HG02852 (cell line): ENCODE results near the gene GSTA5.
A peak's percentile ranks its signal among the peaks of the same experiment; 100 is the strongest.
"Not testable (repeated sequence)": the region's sequence is repeated elsewhere in the genome, so short reads cannot be mapped to it uniquely, and the experiment has no call there.

ENCODE experiments used
- ATAC-seq: cut with Tn5 transposase; IDR thresholded peaks from one replicate; pipeline ENCODE4 v1.9.1; 2021; ENCODE audit warnings: mild to moderate bottlenecking, moderate library complexity; ENCODE audit not compliant: unreplicated experiment

Gene GSTA5

DNA sequence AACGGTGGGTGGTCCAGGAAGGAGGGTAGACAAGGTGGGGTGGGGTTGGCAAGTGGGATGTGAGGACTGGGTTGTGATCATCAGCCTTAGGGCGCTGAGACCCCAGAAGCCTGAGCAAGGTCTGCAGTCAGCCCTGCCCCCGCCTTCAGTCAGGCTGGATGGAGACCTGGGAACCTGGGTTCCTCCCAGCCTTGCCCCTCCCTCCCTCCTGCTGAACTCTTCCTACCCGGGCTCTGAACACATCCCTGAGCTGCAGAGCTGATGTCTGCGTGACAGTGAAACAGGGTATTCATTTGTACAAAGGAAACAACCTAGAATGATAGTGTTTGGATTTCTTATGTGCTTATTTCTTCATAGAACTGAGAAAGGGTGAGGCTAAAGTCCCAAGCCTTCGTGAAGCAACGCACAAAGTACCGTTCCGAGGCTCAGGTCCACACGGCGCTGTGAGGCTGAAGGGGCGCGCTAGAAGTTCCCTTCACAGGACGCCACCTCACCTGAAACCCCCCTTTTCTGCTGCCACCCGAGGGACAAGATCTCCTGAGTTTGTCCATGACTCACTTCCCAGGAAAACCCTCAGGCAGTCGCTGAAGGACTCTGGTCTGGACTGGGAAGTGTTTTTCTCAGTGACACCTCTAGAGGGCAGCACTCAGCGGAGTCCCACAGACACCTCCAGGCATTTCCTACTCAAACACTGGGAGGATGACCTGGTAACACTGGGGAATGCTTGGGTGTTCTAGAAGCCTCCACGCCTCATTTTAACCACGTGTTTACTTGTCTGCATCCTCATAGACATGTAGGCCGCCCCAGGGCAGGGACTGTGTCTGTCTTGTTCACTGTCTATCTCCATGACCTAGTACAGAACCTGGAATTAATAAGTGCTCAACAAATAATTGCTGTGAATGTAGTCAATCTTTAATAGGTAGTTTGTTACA is 1.2 kb downstream of the GSTA5 start:
- ATAC-seq, result peak; percentile 90

DNA sequence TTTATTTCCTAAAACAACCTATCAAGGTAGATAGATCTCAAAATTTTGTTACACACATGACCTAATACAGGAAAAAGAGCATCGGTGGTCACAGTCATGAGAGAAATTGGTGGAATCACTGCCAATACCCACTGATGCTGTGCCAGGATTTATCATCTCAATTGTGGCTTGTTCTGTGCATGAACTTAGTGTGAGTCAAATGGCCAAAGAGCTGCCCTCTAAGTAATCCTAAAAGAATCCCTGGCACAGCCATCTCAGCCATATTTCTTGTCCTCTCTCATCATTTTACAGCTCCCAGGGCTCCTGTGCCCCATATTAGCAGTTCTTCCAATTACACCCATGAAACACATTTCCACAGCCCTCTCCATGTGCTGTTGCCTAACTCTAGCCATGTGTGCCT is 6.1 kb downstream of the GSTA5 start:
- no peak for ATAC-seq

GRCh38 chr6:52830869-52831268 is 9.7 kb downstream of the GSTA5 start:
- not testable (repeated sequence) for ATAC-seq

GRCh38 chr6:52829046-52829817 is 11.4 kb downstream of the GSTA5 start:
- no peak for ATAC-seq

DNA sequence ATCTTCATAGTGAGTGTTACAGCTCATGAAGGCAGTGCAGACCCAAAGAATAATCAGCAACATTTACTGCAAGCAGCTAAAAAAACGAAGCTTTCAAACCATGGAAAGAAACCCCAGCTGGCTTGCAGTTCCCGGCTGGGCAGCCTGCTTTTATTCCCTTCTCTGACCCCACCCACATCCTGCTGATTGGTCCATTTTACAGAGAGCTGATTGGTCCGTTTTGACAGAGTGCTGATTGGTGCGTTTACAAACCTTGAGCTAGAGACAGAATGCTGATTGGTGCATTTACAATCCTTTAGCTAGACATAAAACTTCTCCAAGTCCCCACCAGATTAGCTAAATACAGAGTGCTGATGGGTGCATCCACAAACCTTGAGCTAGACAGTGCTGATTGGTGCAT is 12.0 kb downstream of the GSTA5 start:
- not testable (repeated sequence) for ATAC-seq

GRCh38 chr6:52827073-52827783 is 13.4 kb downstream of the GSTA5 start:
- ATAC-seq, result not testable (repeated sequence)

GRCh38 chr6:52826513-52826912 is 14.1 kb downstream of the GSTA5 start:
- ATAC-seq, result no peak

DNA sequence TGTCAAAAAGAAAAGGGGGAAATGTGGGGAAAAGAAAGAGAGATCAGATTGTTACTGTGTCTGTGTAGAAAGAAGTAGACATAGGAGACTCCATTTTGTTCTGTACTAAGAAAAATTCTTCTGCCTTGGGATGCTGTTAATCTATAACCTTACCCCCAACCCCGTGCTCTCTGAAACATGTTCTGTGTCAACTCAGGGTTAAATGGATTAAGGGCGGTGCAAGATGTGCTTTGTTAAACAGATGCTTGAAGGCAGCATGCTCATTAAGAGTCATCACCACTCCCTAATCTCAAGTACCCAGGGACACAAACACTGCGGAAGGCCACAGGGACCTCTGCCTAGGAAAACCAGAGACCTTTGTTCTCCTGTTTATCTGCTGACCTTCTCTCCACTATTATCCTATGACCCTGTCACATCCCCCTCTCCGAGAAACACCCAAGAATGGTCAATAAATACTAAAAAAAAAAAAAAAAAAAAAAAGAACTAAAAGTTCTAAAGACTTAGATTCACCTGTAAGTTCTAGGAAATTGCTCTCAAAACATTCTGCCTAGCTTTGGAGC is 14.6 kb downstream of the GSTA5 start:
- ATAC-seq, result not testable (repeated sequence)

DNA sequence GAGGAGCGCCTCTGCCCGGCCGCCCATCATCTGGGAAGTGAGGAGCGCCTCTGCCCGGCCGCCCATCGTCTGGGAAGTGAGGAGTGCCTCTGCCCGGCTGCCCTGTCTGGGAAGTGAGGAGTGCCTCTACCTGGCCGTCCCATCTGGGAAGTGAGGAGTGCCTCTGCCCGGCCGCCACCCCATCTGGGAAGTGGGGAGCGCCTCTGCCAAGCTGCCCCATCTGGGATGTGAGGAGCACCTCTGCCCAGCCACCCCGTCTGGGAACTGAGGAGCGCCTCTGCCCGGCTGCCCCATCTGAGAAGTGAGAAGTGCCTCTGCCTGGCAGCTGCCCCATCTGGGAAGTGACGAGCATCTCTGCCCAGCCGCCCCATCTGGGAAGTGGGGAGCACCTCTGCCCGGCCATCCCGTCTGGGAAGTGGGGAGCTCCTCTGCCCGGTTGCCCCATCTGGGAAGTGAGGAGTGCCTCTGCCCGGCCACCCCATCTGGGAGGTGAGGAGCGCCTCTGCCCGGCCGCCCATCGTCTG is 15.3 kb downstream of the GSTA5 start:
- ATAC-seq, result not testable (repeated sequence)

DNA sequence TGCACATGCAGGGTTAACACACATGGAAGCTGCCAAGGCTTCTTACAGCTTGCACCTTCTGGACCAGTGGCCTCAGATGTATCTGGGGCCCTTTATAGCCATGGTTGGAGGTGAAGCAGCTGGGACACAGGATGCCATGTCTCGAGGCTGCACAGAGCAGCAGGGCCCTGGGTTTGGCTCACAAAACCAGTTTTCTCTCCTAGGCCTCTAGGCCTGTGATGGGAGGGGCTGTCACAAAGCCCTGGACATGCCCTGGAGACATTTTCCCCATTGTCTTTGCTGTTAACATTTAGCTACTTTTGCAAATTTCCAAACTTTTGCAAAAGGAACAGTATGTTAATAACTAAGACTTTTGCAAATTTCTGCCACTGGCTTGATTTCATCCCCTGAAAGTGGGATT is 18.8 kb downstream of the GSTA5 start:
- no peak for ATAC-seq

DNA sequence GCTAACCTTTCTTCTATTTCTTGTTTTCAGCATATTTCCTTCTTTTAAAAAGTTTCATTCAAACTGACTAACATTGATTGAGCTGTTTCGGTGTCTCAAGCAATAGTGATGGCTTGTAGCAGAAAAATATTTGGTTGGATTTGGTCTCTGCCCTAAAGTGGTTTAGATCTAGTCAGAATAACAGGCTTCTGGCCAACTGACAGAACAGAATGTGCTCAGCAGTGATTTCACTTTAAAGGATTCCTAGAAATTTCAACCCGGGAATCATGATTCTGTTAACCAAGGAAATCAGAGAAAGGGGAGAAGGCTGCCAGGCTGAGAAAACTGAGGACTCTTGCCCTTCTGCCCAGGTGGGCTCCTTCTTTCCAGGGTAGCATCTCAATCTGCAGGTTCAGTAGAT is 20.4 kb downstream of the GSTA5 start:
- no peak for ATAC-seq

GRCh38 chr6:52815167-52816092 is 25.2 kb downstream of the GSTA5 start:
- peak; percentile 84 for ATAC-seq

GRCh38 chr6:52814545-52814944 is 26.1 kb downstream of the GSTA5 start:
- not testable (repeated sequence) for ATAC-seq

DNA sequence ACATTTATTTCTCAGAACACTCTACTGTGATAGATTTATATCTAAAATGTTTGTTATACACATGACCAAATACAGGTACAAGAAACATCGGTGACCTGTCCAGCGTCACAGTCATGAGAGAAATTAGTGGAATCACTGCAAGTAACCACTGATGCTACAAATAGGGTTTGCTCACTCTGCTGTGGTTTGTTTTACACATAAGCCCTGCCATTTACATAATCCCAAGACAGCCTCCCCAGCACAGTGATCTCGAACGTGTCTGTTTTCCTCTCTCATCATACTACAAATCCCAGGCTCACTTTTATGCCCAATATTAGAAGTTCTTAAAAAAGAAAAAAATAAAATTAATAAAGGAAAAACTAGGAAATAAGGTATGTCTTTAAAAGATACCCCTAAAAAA is 30.8 kb downstream of the GSTA5 start:
- not testable (repeated sequence) for ATAC-seq

GRCh38 chr6:52808660-52809059 is 32.0 kb downstream of the GSTA5 start:
- no peak for ATAC-seq

- ATAC-seq, result not testable (repeated sequence)
Measured at GRCh38 chr6:52803668-52804255, 36.9 kb downstream of the GSTA5 start, which contains the start of gene GSTA1. Gene GSTA1, minus strand, starts transcription at chr6:52803816. Its CDS starts 4,549 bp downstream, at chr6:52799267.

- no peak for ATAC-seq
Measured at GRCh38 chr6:52802806-52803205, 37.8 kb downstream of the GSTA5 start.

DNA sequence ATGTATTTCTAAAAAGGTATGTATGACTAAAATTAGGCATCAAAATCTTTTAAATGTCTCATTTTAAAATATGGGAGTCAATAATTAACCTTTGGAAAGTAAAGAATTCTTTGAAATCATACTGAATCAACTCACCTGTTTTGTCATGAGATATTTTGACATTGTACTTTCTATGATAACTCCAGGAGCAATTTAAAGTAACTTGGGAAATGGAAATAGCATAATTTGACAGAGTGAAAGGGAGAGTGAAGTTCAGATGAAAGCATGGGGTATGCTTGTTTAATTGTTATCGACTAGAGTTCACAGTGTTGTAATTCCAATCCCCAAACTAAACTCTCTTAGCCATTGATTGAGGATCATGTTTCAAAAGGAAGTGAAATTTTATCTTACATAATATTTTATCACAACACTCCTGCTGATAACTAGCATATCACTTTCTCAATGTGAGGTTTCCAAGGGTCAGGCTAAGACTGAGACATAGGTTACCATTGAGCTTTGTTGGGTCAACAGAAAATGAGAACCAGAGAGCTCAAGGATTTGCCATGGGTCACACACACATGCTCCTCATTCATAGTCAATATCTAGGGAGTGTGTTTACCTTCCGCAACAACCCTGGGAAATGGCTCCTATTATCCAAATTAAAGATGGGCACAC is 39.3 kb downstream of the GSTA5 start:
- ATAC-seq, result no peak

GRCh38 chr6:52799272-52799671 is 41.3 kb downstream of the GSTA5 start:
- not testable (repeated sequence) for ATAC-seq
